ENCODE results near the gene DES.

GRCh38 chr2:219448099-219448775 is 30.1 kb downstream of the DES start:
- TF ChIP-seq GATA2 (IDR thresholded peaks at IDR 0.05; ENCODE audit: low read depth, low read length), result no peak
- TF ChIP-seq GATA3 (IDR thresholded peaks at IDR 0.05; ENCODE audit: low read depth, low read length), result no peak

All from SH-SY5Y (cell line).